Sigmoid colon (tissue), 7 donors: Measurements from ENCODE around the gene BORCS8. TPM values are rescaled to one million over a fixed set of nuclear protein-coding genes. Genes with fewer than 3 reads are reported as not detected.

Experiments used
- DNase-seq: peaks from one replicate; pipeline ENCODE4 v3.0.0-alpha.2; 2019
- H3K27ac ChIP-seq, 4 donors: fragments of 200-600 bp; sonication (generic); one replicate each; pipeline ENCODE4 v1.5.1; 2016 to 2019; ENCODE audit warnings: mild to moderate bottlenecking in 1 of 4
- H3K27me3 ChIP-seq, 3 donors: fragments of 200-600 bp; sonication (generic); one replicate each; pipeline ENCODE4 v1.5.1; 2019; ENCODE audit warnings: mild to moderate bottlenecking in 1 of 3
- H3K36me3 ChIP-seq, 4 donors: fragments of 200-600 bp; sonication (generic); one replicate each; pipeline ENCODE4 v1.5.1; 2016 to 2019
- H3K4me1 ChIP-seq, 4 donors: fragments of 200-600 bp; sonication (generic); one replicate each; pipeline ENCODE4 v1.5.1; 2017 to 2019
- H3K4me3 ChIP-seq, 4 donors: fragments of 200-600 bp; sonication (generic); one replicate each; pipeline ENCODE4 v1.5.1; 2017 to 2019; ENCODE audit warnings: mild to moderate bottlenecking in 2 of 4, moderate library complexity in 1 of 4
- H3K9me3 ChIP-seq, 4 donors: fragments of 200-600 bp in 3 of 4; sonication (generic) in 3 of 4; one replicate each; pipeline versions ENCODE4 v1.5.1 to v1.6.1; 2013 to 2019
- EP300 ChIP-seq, 4 donors: sonication (generic); formaldehyde crosslinking; IDR thresholded peaks; one replicate each; pipeline ENCODE4 v1.6.1; 2017; ENCODE audit warnings: antibody characterized with exemption in 4 of 4
- POLR2A ChIP-seq, 2 donors: fragments of 450-650 bp; IDR thresholded peaks; one replicate each; pipeline ENCODE4 v1.6.1; 2016; ENCODE audit warnings: antibody characterized with exemption in 2 of 2, mild to moderate bottlenecking in 2 of 2, moderate library complexity in 2 of 2
- POLR2AphosphoS5 ChIP-seq, 4 donors: sonication (generic); formaldehyde crosslinking; IDR thresholded peaks; one replicate each; pipeline ENCODE4 v1.6.1; 2017; ENCODE audit warnings: antibody characterized with exemption in 4 of 4
- WGBS, 2 donors: extraction: QIAGEN DNeasy Blood & Tissue Kit; methylation state at CpG; one replicate each; pipeline ENCODE4 v1.1.7; 2013; 5-methylcytosine and 5-hydroxymethylcytosine counted together
- intact Hi-C: fragments of 100-400 bp; cut with DNase I; formaldehyde crosslinking; loops from one replicate; pipeline ENCODE4 v1.15.1; 2023
- polyA plus RNA-seq, 3 donors: library from polyadenylated mRNA; stranded (reverse); fragments of 200-250 nt; gene quantifications; one replicate each; pipeline ENCODE4 v1.2.3, GENCODE V29; 2013
- total RNA-seq, 4 donors: library from RNA; depleted of rRNA; stranded (reverse); fragments of >200 nt; gene quantifications; one replicate each; pipeline ENCODE4 v1.1.0, GENCODE V29; 2016
- TF ChIP-seq, protein P1 (sequence below), 4 experiments: fragments of 450-650 bp in 3 of 4; fragments of 200-600 bp in 1 of 4; IDR thresholded peaks; one replicate each; pipeline ENCODE4 v1.5.1; 2016 to 2019; ENCODE audit warnings: antibody characterized with exemption in 4 of 4, mild to moderate bottlenecking in 3 of 4, moderate library complexity in 2 of 4
- donor health status: healthy with polysubstance abuse.
- donor health status: Bipolar disorder and iron deficiency.
- donor health status: healthy.

BORCS8 gene
- total and polyA plus RNA-seq, 7 donors, result 9.3 to 39.3 (median 16.9) TPM

DNA sequence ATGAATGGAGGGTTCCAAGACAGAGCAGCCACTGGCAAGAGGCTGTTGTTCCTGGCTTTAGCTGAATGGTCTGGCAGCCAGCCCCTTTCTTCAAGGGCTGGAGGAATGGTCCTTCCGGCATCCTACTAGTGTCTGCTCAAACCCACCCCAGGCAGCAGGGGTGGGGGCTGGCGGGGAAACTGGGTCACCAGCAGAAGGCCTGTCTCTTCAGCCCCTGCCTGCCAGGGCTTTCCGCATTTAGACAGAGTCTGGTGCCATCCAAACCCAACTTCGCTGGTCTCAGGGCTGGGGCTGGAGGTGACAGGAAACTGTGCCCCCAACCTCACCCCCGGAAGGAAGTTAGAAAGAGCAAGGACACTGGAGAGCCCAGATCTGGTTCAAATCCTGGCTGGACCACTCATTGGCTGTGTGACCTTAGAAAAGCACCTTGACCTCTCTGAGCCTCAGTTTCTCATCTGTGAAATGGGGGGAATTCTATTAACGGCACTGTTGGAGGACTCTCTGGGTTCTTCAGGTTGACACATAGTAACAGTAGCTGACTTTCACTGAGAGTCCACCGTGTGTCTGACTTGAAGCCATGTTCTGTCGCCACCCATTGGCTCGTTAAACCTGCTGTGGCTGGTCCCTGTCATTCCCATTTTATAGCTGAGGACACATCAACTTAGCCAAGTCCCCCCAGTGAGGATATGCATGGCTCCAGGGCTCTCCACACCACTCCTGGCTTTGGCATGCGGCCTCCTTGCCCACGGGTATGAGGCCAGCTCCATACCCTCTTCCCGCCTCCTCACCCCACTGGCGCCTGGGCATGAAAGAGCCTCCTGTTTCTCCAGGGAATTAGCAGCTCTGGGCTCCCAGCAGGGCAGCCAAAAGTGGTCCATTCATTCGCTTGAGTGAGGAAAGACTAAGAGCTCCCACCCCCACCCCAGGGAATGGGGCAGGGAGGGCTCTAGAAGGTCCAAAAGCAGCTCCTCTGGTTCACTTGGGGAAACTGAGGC, 13.8 kb upstream of the BORCS8 start:
- no peak overlapping the region for H3K4me3 ChIP-seq
- no peak overlapping the region for H3K27ac ChIP-seq
- H3K4me1 ChIP-seq, result peaks cover 0 to 14% (median 11%) of the 10 kb centered on the region in 4 donors
- WGBS, 2 donors, result 55 to 59% methylated on average over 14 of the region's 14 CpGs
- intact Hi-C loops, result no loop called here
- peaks cover 0 to 12% (median 5%) of the 10 kb centered on the region in 4 donors for H3K36me3 ChIP-seq
- no peaks in the 10 kb centered on the region for H3K9me3 ChIP-seq
- H3K27me3 ChIP-seq, result peaks cover 0 to 34% (median 2%) of the 10 kb centered on the region in 3 donors
- no peak for TF ChIP-seq EP300 (IDR thresholded peaks at IDR 0.05)
- TF ChIP-seq, protein P1, sequence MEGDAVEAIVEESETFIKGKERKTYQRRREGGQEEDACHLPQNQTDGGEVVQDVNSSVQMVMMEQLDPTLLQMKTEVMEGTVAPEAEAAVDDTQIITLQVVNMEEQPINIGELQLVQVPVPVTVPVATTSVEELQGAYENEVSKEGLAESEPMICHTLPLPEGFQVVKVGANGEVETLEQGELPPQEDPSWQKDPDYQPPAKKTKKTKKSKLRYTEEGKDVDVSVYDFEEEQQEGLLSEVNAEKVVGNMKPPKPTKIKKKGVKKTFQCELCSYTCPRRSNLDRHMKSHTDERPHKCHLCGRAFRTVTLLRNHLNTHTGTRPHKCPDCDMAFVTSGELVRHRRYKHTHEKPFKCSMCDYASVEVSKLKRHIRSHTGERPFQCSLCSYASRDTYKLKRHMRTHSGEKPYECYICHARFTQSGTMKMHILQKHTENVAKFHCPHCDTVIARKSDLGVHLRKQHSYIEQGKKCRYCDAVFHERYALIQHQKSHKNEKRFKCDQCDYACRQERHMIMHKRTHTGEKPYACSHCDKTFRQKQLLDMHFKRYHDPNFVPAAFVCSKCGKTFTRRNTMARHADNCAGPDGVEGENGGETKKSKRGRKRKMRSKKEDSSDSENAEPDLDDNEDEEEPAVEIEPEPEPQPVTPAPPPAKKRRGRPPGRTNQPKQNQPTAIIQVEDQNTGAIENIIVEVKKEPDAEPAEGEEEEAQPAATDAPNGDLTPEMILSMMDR (IDR thresholded peaks at IDR 0.05), result no peak
- DNase-seq, result no peak

DNA sequence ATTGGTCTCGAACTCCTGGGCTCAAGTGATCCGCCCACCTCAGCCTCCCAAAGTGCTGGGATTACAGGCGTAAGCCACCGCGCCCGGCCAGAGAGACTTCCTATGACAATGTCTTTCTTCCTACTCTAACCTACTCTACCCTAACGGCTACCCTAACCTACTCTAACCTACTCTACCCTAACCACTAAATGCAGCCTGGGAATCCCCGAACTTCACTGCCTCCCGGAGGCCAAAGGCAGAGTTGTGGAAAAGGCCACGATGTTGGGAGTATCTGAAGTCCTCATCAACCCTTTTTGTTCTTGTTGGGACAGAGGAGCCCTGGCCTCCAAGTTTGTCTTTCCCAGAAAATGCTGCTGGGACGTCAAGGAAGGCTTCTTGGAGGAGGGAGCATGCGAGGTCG, 12.2 kb upstream of the BORCS8 start:
- no peak overlapping the region for H3K4me3 ChIP-seq

DNA sequence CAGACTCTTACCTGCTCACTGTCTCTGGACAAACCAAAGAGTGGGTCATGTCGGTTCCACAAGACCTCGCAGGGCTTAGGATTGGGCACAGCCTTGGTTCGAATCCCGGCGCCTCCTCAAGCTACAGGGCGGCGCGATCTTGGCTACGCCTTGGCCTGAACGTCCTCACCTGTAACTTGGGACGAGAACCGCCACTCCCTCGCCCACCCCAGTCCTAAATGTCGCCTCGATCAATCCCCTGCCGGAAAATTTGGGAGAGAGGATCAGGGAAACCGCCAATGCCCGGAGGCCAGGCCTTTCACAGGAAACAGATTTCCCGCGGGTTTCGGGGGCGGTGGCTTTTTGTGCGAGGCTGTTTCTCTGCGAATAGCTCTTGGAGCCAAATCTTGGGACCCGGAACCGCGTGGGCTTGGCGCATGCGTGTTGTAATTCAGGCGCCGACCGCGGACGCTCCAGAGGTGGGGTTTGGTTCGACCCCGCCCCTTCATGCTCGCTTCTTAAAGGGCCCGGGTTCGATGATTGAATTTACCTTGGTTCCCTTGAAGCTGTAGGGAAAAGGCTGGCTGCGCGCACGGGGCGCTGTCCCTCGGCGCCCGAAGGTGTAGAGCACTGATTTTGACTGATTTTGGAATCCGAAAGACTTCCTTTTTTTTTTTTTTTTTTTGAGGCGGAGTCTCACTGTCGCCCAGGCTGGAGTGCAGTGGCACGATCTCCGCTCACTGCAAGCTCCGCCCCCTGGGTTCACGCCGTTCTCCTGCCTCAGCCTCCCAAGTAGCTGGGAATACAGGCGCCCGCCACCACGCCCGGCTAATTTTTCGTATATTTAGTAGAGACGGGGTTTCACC, 11.3 kb upstream of the BORCS8 start, which contains the start of gene NR2C2AP:
Gene NR2C2AP, minus strand, starts transcription at position 403 of the 845 bp plus-strand sequence. Its CDS starts 354 bp downstream, at position 49.
- Histone ChIP-seq H3K36me3 (peaks cover 0 to 24% (median 14%) of the 10 kb centered on the region in 4 donors), H3K27me3 (peaks cover 0 to 15% (median under 1%) of the 10 kb centered on the region in 3 donors), H3K27ac (peak within 1 kb of the TSS; percentile 74 to 82 (median 78)), H3K4me1 (peaks cover 0 to 14% (median 11%) of the 10 kb centered on the region in 4 donors), H3K9me3 (no peaks in the 10 kb centered on the region), H3K4me3 (peak within 1 kb of the TSS; percentile 53 to 68 (median 58))
- intact Hi-C loops, result loop anchor here (1.0 kb wide), 1 partner anchor 11 kb away; the partner anchor contains the start of genes BORCS8 and RFXANK
- DNase-seq, result peak; percentile 95
- WGBS, 2 donors, result 4 to 6% methylated on average over 60 of the region's 60 CpGs
- peak; percentile 41 to 52 (median 50) for TF ChIP-seq POLR2AphosphoS5 (IDR thresholded peaks at IDR 0.05)
- TF ChIP-seq, protein P1 (IDR thresholded peaks at IDR 0.05), result no peak

More for the DNA sequence above, 12.2 kb upstream of the BORCS8 start:
- intact Hi-C loops, result no loop called here
- DNase-seq, result no peak
- H3K4me1 ChIP-seq, result peaks cover 0 to 14% (median 11%) of the 10 kb centered on the region in 4 donors
- peaks cover 0 to 15% (median 8%) of the 10 kb centered on the region in 4 donors for H3K36me3 ChIP-seq
- no peak overlapping the region for H3K27ac ChIP-seq
- WGBS, 2 donors, result 70 to 73% methylated on average over 13 of the region's 13 CpGs
- no peaks in the 10 kb centered on the region for H3K9me3 ChIP-seq
- no peak for TF ChIP-seq POLR2A (IDR thresholded peaks at IDR 0.05)
- TF ChIP-seq POLR2AphosphoS5 (IDR thresholded peaks at IDR 0.05), result no peak
- TF ChIP-seq, protein P1 (IDR thresholded peaks at IDR 0.05), result no peak
- no peak for TF ChIP-seq EP300 (IDR thresholded peaks at IDR 0.05)
- peaks cover 0 to 24% (median 2%) of the 10 kb centered on the region in 3 donors for H3K27me3 ChIP-seq

DNA sequence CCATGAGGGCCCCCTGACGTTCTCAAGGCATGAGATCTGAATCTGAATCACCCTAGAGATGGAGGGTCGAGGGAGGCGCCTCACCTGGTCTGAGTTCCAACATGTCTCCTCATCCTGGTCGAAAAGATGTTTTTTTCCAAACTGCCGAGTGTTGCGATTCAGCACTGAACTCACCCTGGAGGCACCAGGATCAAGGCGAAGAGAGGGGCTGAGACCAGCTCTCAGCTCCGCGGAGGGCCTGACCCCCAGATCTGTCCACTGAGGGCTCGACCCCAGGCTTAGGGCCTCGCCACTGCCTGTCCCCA, 10.7 kb upstream of the BORCS8 start:
- H3K4me1 ChIP-seq, result peaks cover 0 to 14% (median 11%) of the 10 kb centered on the region in 4 donors
- peaks cover 0 to 10% (median 0%) of the 10 kb centered on the region in 3 donors for H3K27me3 ChIP-seq
- H3K36me3 ChIP-seq, result peaks cover 0 to 30% (median 20%) of the 10 kb centered on the region in 4 donors
- intact Hi-C loops, result loop anchor here (1.0 kb wide), 1 partner anchor 10 kb away; the partner anchor contains the start of genes BORCS8 and RFXANK
- no peaks in the 10 kb centered on the region for H3K9me3 ChIP-seq
- WGBS, 2 donors, result 5 to 15% methylated on average over 11 of the region's 11 CpGs
- H3K4me3 ChIP-seq, result peak overlapping the region; percentile 53 to 68 (median 58)
- DNase-seq, result no peak
- TF ChIP-seq POLR2A (IDR thresholded peaks at IDR 0.05), result no peak
- TF ChIP-seq, protein P1 (IDR thresholded peaks at IDR 0.05), result no peak
- TF ChIP-seq POLR2AphosphoS5 (IDR thresholded peaks at IDR 0.05), result no peak
- no peak for TF ChIP-seq EP300 (IDR thresholded peaks at IDR 0.05)
- H3K27ac ChIP-seq, result peak overlapping the region; percentile 74 to 82 (median 78)
